UCSD-AML1 (cell line): ENCODE measurements around the gene SHB.

Source experiments
- DNase-seq: peaks from one replicate; lab custom pipeline; 2025; ENCODE audit not compliant: unreplicated experiment; lab: John Stamatoyannopoulos, UW

Gene SHB

DNA sequence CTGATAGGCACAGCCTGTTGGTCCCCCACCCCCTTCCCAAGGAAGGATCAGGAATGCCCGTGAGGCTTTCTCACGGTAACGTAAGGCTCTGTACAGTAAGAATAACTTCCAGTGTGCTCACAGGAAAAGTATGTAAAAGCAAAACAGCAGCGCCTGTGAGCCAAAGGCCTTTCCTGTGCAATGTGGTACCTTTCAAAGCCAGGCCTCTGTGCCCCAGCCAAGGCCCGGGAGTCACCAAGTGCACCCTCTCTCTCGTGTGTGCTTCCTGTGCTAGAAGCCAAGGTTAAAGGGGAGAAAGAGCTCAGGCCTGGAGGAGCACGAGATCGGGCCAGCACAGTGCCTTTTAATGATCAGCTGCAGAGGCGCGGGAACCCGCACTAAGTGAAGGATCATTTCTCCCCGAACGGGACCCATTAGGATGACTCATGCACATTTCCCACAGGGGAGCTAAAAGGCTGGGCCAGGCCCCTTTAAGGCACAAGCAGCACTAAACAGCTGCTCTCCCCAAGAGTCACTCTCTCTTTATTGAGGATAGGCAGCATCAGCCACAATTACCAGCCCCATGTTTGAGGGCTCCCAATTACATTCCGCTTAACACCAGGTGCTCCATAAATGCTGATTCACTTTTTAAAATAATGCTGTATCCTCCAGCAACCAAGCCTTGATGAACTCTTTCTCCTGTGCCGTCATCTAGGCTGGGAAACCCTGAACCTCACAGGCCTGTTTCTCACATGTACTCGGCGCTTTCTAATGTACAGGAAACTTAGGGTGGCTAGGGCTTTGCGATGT lies 42.8 kb downstream of the SHB start:
- peak; percentile 38 for DNase-seq

DNA sequence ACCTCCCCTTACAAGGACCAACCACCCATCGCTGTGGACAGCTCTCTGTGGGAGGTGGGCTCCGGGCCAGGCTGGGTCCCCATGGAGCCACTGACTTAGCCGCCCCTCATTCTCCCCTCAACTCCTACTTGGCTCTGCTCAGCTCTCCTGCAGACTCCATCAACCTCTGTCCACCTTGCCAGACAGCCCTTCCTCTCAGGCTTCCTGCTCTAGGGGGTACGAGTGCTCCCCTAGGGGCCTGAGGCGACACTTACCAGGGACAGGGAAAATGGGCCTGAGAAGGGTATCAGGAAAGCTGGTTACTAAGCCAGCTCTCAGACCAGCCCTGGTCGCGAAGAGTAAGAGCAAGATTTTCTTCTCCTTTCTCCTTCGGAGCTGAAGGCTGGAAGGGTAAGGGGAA lies 43.9 kb downstream of the SHB start:
- DNase-seq = no peak

DNA sequence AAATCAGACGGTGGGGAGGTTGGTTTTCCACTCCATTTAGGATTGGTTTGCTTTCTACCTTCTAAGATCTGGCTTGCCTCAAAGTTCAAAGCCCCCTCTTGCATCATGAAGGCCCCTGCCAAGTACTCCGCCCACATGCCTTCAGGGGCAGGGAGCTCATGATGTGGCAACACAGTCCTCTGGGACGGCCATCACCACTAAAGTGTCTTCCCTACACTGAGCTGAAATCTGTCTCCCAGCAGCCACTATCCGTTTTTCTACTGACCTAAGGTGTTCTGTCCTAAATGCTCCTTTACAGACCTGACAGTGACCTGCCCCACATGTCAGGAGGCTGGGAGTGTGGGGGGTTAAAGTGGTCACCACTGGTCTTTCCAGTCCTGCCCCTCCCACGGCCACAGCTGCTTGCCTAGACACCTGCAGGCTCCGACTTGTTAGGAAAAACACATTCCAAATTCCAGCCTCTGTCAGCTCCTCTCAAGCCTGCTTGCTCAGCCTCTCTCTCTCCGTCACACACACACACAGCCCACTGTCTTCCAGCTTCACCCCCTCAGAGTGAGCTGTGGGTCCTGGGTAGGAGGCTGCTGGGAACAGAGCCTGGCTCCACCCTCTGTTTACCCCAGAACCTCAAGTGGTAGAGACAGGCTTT lies 44.9 kb downstream of the SHB start:
- no peak for DNase-seq

DNA sequence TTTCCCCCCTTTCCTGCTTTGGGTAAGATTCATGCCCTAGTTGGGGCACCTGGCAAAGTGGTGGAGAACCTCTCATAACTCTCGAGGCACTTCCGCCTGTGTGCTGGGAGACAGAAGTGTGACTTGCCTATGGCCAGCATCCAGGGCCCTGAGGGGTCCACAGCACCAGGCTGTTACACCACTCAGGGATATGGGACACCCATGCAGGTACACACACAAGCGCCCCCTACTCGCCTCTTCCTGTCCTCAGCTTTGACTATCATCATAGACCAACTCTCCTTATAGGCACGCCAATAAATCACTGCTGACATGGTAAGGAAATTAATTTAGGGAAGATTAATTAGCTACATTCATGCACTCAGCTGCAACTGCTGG lies 45.4 kb downstream of the SHB start:
- no peak for DNase-seq

DNA sequence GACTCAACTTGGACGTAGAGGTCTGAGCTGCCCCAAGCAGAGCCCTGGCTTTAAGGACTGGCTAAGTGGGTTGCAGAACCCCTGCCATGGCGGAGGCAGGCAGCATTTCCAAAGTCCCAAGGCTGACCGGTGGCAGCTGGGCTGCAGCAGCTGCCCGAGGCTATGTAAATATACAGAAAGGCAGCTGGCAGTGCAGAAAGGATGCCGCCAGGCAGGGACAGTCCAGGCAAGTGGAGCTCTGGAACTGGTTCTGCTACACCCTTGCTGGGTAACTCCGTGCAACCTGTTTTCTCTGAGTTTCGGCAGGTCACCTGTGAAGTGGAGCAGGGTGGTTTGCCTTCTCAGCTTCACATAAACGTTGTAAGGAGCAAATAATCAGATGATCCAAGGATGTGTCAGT lies 46.0 kb downstream of the SHB start:
- no peak for DNase-seq

DNA sequence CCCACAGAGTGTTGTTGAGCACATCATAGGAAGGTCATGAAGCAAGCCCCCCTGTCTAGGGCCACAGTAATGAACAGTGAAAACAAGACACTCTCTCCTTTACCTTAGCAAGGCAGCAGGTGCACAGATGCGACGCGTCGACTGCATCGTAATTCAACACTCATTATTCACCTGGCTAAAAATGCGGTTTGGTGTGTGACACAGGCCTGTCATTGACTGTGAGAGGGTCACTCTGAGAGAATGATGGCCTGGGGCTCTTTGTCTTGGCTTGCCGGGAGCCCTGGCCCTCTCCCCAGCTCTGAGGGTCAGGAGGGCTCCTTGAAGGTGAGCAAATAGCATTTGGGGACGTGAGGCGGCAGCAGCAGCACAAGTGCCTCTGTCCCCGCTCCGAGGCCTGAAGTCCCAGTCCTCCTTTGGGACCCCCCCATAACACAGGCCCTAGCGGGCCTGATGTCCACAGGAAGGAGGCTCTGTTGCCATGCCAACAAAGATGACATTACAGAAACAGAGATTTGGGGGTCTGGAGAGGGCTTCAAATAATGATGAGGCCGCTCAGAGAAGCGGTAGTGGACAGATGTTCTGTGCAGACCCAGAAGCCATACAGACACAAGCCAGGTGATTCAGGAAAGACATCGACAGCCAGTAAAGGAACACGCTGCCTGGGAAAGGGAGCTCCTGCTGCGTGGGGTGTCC lies 46.7 kb downstream of the SHB start:
- DNase-seq = no peak

DNA sequence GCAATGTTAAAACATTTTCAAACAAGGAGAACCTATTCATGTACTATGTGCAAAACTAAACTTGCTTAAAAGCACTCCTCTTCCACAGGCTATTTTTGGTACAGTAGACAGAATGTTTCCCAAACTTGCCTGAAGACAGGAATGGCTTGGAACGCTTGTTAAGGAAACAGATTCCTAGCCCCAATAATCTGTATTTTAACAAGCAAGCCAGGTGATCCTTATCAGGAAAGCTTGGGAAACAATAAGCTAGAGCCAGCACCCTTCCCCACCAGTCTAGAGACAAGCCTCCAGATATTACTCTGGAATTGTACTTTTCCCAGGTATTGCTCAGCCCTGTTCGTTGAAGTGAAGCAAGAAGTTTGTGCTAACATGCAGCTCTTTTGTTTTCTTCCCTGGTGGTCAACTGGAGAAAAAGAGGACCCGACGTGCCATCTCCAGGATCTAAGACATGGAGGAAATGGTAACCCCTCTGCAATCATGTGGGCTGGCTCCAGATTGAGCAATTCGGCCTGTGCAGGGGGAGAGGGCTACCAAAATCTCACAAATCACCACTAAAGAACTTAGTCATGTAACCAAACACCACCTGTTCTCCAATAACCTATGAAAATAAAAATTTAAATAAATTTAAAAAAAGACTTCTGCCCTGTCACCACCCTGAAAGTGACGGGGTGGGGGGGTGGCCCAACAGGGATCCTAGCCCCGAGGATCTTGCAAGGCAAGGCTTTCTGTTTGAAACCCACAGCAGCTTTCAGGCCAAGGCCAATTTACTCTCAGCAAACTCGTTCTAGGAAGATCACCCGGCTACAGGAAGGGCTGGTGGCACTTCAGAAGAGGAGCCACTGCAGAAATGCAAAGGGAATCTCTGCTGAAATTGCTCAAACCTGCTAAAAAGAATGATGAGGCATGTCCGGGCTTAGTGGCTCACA lies 48.6 kb downstream of the SHB start:
- no peak for DNase-seq

DNA sequence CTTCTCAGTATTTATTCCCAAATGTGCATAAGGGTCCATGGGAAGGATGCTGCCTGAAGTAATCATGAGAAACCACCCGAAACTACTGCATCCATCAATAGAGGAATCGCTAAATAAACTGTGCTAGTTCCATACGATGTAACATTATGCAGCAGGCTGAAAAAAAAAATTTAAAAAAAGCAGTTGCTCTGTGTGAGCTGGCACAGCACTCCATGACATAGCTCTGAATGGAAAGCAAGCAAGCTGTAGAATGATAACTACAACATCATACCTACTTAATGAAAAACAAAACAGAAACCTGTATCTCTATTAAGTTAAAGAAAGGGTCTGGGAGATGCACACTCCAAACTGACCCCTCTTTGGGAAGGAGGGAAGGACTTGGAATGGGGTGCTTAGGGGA lies 49.3 kb downstream of the SHB start:
- no peak for DNase-seq

DNA sequence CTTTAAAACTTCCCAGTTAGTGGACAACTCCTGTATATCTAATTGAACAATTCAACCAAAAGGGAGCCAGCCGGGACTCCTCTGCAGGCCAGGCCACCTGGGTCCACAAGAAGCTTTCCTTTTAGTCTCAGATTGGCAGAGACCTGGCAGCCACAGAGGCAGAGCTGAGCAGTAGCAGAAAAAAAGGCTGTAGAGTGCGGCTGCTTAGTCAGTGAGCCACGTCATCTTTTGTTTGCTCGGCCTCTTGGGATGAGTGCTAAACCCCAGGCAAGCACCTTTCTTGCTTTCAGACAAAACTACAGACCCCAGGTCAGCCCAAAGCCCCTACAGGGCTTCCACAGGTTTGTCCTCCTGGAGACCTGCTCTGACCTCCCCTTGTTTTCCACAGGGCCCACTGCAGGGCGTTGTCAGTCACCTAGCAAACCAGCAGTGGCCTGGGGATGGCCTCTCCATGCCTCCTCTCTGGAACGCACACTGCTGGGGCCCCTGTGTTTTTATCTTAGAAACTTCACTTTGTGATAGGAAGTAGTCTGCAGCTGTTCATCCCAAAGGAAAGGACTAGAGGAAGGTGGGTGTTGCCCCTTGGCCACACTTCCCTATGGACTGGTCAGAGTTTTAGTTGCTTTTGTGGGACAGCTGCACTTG lies 49.9 kb downstream of the SHB start:
- no peak for DNase-seq

DNA sequence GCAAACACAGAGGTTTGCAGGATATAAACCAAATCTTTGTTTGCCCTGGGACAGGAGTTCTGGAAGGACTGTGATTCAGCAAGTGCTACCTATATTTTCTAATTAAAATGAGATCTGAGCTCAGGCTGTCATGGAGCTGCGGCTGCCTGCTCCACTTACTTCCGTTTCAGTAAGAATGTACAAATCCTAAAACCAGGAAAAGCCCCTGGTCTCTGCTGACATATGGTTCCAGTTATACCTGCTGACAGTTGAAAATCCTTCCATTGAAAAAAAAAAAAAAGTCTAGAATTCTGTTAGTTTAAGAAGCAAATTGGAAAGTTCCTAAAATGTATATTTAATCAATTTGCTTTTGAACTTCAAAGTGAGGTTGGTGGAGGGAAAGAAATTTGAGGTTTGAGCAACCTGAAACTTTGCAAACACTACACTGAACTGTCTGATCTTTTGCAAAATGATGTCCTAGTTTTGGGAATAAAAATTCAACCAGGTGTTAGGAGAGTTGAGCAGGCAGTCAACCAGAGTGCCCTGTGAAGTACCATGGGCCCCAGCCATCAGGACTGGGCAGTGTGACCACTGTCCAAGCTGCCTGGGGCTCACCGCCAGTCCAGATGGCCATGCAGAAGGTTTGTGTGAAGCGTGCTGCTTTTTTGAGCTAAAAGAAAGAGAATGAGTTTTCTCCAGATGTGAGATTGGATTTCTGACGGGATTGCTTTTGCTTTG lies 50.6 kb downstream of the SHB start:
- no peak for DNase-seq

DNA sequence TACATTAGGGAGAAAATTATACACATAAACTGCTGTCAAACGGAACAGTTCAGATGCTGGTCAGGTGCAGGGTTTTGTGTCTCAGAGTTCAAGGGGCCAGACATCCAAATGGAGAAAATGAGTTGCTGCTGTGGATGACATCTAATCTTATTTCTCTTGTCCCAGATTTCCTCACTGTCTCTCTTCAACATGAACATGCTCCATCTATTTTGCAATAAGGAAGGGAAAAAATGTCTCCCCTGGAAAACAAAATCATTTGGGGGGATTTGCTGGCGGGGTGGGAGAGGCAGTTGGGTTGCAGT lies 51.2 kb downstream of the SHB start:
- DNase-seq = no peak

DNA sequence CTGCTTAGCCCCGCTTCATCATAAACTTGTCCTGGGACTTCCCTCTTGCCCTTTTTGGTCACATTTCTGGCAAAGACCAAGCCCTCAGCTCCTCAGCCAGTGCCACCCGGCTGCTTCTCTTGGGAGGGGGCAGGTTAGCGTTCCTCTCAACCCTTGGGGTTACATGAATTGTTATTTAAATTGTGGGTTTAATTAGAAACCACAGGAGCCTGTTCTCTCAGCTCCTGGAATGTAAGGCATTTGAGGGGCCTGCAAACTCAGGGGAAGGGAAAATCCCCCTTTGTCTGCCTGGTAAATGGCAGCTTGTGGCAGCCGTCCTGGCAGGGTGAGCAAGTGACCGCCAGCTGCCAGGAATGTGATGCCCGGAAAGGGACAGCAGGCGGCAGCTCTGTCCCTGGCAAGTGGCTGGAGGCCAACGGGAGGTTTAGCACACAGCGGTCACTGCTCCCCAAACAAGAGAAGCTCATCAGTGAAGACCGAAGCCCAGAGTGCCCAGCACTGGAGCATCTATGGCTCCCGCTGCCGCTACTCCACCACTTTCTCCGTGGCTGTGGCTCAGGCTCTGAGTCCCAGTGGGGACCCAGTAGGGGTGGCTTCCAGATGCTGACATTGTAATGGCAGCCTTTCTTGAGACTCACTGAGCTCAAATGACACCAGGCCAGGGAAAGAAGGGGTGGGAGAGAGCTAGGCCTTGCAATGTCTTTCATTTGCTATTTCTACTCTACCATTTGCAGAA lies 51.7 kb downstream of the SHB start:
- DNase-seq = no peak

DNA sequence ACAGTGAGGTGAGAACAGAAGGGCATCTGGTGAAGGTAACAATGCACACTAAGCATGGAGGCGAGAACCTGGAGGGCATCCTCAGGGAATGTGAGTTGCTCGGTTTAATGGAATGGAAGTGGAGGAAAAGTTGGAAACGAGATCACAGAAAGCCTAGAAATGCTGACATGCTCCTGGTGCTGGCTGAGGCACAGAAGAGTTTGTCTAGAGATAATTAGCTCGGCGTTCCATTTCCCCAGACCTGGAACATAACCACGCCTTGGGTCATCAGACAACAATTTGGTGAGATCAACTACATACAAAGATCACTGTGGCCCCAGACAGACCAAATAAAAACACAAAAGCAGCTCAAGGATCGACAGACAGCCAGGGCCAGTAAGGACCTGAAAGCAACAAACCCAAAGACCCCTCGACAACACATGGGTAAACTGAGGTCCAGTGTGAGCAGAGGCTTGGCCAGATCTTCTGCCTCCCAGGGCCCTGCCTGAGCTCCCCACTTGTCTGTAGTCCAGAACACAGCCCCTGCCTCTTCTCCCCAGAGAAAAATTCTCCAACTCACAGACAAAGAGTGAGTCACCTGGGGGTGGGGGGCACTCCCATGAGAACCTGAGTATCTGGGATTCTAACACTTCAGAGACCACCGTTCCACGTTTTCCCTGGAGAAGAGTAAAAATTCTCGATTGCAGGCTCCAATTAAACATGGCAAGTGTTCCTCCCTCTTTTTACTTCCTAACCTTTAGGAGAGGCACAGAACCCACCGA lies 52.5 kb downstream of the SHB start:
- no peak for DNase-seq

DNA sequence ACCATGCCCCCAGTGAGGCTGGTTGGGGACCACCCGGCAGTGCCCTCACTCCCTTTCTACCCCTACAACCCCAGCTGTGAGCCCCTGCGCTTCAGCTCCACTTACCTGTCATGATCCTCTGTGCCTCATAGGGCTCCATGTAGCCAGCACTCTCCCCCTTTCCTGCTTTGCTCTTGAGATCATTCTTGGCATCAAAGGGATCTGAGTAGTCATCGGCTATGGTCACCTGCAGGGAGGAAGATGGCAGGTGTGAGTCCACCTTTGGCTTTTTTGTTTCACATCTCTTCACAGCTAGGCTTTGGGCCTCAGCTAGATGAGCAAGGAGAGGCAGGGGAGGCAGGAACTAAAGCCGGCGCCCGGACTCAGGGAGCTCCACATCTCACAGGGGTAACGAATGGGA lies 53.1 kb downstream of the SHB start:
- DNase-seq = no peak

DNA sequence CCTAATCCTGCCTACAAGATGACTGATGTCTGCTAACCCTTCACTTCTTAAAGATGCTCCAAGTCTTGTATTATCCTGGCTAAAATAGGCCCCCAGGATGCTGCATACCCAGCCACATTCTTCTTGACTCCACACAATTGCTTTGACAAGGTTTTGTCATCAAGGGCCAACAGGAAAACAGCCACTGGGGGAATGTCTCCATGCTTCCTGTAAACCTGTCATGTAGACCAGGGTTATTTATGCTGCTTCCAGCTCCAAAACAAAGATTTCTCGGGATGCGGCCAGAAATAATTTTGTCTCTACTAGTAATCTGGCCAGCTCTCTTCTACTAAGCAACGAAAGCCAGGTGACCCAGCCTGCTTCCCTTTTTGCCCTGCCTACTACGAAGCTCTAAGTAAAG lies 53.8 kb downstream of the SHB start:
- DNase-seq = no peak

DNA sequence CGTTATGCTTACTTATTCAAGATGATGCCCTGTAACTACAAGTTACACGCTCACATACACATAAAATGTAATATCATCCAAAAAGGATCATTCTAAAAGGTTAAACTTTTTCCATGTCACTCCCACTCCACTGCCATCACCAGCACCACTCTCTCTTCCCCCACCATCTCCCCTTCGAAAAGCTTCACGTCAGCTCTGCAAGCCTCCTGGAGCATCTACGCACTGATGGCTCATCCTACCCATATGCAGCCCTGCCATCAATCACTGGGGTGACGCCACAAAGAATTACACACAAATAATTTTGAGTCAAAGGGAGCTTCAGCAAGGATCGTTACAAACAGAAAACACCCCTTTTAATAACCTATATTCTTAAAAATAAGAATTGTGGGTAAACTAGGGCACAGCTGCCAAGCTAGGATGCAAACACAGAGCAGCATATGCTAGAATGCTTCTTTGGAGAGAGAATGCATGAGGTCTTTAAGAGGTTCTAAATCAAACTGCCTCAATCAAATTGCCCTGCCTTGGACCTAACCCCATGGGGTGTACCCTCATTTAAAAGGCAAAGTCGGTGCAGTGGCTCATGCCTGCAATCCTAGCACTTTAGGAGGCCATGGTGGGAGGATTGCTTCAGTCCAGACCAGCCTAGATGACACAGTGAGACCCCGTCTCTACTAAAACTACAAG lies 56.1 kb downstream of the SHB start:
- no peak for DNase-seq

DNA sequence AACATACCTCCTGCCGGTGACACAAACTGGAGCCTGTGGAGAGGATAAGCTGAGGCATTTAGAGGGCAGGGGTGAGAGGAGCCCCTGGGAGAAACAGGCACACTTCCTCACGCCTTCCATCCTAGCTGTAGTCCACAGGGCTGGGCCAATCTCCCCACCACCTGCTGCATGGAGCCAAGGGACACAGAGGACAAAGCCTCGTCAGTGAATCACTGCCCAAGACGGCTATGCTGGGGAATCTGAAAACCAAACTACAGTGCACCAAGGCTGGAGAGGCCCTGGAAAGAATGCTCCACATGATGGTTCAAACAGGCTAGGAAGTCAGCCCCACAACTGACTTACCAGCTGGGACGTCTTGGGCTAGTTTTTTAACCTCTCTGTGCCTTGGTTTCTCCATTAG lies 57.0 kb downstream of the SHB start:
- no peak for DNase-seq

DNA sequence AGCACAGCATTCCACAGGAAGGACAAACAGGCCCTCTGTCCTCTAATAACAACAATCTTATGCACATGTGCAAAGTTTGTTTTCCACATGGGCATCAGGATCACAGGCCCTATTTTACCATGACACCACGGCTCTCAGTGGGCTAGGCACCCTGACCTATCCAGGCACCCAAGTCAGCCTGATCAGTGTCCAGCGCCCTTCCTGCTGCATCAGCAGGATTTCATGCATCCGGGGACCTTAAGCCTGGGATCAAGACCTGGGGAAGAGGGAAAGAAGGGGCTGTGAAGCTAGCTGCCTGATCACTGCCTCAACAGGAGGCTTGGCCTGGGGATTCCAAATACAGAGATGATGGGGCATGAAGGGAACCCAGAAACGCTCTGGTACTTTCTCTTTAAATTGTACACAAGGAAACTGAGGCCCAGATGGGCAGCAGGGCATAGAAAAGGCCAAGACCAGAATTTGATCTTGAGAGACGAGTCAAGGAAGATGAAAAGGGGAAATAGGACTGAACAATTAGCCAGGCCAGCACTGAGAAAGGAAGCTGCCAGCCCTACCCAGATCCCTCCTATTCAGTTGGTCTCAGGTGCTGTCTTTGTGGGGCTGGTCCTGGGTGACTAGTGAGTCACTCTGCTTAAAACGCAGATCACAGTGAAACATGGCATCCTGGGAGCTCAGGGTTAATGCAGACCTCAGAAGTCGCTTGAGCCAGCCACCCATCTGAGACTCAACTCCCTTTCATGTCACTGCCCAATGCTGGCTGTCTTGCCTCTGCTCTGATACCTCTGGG lies 57.9 kb downstream of the SHB start:
- DNase-seq = no peak
